Endothelial cell of umbilical vein (primary cell): ENCODE measurements around the gene DLGAP1.
"Not testable (repeated sequence)": the region's sequence is repeated elsewhere in the genome, so short reads cannot be mapped to it uniquely, and the experiment has no call there.

Source experiments
- EZH2 ChIP-seq: IDR thresholded peaks from 2 replicates; pipeline ENCODE4 v1.6.1; 2012; ENCODE audit warnings: borderline replicate concordance, low read depth, mild to moderate bottlenecking, moderate library complexity, low read length, inconsistent platforms; ENCODE audit not compliant: severe bottlenecking
- FOS ChIP-seq: IDR thresholded peaks from 2 replicates; pipeline ENCODE4 v1.6.1; 2011; ENCODE audit warnings: mild to moderate bottlenecking, low read length, moderate library complexity, borderline replicate concordance; ENCODE audit not compliant: insufficient read depth
- GATA2 ChIP-seq: IDR thresholded peaks from 2 replicates; pipeline ENCODE4 v1.7.0; 2011; ENCODE audit warnings: low read depth, mild to moderate bottlenecking, moderate library complexity, mixed read lengths, low read length; ENCODE audit not compliant: insufficient read length, insufficient read depth
- JUN ChIP-seq: IDR thresholded peaks from 2 replicates; pipeline ENCODE4 v1.6.1; 2011; ENCODE audit warnings: borderline replicate concordance, low read depth; ENCODE audit not compliant: insufficient read length, insufficient read depth
- MYC ChIP-seq: IDR thresholded peaks from one replicate; pipeline ENCODE4 v1.6.1; 2011; ENCODE audit warnings: mild to moderate bottlenecking, low read depth, low read length
- POLR2A ChIP-seq: IDR thresholded peaks from 2 replicates; pipeline ENCODE4 v1.6.1; 2012; ENCODE audit warnings: low read depth, mild to moderate bottlenecking, control low read depth, low read length
- POLR2AphosphoS5 ChIP-seq: IDR thresholded peaks from 2 replicates; pipeline ENCODE4 v1.6.1; 2012; ENCODE audit warnings: low read depth, mild to moderate bottlenecking, control low read depth, low read length, moderate library complexity; ENCODE audit not compliant: insufficient read depth
- TF ChIP-seq, protein P1 (sequence below), 2 donors: IDR thresholded peaks; 1 replicate in 1 of 2; 2 replicates in 1 of 2; pipeline ENCODE4 v1.5.1; 2011; ENCODE audit warnings: low read length in 2 of 2, mild to moderate bottlenecking in 2 of 2, moderate library complexity in 2 of 2, control low read depth in 1 of 2, inconsistent platforms in 1 of 2, low read depth in 1 of 2; ENCODE audit not compliant: insufficient read depth in 1 of 2; ENCODE audit errors: extremely low read depth in 1 of 2
- TF ChIP-seq, protein P2 (sequence below): IDR thresholded peaks from 2 replicates; pipeline ENCODE4 v1.6.1; 2011; ENCODE audit not compliant: insufficient read depth, insufficient read length

DNA sequence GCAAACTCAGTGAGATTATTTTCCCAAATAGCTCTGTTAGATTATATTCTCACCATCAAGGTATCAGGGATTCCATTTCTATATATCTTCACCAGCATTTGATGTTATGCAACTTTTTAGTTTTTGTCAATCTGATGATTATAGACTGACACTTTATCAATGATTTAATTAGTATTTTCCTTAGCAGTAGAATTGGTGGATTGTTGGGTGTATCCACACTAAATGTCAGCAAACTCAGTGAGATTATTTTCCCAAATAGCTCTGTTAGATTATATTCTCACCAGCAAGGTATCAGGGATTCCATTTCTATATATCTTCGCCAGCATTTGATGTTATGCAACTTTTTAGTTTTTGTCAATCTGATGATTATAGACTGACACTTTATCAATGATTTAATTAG, 432.4 kb downstream of the DLGAP1 start:
- not testable (repeated sequence) for TF ChIP-seq POLR2A, JUN, FOS, MYC, POLR2AphosphoS5, EZH2, GATA2
- TF ChIP-seq, protein P1, sequence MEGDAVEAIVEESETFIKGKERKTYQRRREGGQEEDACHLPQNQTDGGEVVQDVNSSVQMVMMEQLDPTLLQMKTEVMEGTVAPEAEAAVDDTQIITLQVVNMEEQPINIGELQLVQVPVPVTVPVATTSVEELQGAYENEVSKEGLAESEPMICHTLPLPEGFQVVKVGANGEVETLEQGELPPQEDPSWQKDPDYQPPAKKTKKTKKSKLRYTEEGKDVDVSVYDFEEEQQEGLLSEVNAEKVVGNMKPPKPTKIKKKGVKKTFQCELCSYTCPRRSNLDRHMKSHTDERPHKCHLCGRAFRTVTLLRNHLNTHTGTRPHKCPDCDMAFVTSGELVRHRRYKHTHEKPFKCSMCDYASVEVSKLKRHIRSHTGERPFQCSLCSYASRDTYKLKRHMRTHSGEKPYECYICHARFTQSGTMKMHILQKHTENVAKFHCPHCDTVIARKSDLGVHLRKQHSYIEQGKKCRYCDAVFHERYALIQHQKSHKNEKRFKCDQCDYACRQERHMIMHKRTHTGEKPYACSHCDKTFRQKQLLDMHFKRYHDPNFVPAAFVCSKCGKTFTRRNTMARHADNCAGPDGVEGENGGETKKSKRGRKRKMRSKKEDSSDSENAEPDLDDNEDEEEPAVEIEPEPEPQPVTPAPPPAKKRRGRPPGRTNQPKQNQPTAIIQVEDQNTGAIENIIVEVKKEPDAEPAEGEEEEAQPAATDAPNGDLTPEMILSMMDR (IDR thresholded peaks at IDR 0.05; ENCODE audit: extremely low read depth in 1 of 2, insufficient read depth in 1 of 2, low read depth in 1 of 2, low read length in 2 of 2), result not testable (repeated sequence)
- TF ChIP-seq, protein P2, sequence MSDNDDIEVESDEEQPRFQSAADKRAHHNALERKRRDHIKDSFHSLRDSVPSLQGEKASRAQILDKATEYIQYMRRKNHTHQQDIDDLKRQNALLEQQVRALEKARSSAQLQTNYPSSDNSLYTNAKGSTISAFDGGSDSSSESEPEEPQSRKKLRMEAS, result not testable (repeated sequence)
